ENCODE measurements around the gene BFSP1. TPM values are rescaled to one million over a fixed set of nuclear protein-coding genes. Genes with fewer than 3 reads are reported as not detected.

The BFSP1 gene
- total and polyA plus RNA-seq, 2 experiments from 2014 or later = 2.7 to 4.9 TPM

DNA sequence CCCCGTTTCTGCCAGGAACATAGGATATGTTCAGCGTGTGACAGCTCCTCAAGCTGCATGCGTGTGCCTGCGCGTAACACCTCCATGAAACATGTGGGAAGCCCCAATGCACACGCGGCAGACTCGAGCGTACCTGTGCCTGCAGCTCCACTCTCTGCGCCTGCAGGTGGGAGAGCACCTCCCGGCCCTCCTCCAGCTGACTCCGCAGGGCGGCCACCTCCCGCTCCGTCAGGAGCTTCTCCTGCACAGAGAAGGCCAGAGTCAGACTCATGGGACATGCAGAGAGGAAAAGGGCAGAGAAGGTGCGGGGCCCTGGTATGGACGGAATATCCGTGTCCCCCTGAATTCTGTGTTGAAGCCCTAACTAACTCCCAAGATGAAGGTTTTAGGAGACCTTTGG is 22.4 kb downstream of the BFSP1 start:
- ATAC-seq = no peak
- Mint-ChIP-seq H3K27me3 (ENCODE audit: insufficient read depth, low read depth, poor library complexity) (peaks cover 15% of the 10 kb centered on the region), H3K4me1 (peaks cover 8% of the 10 kb centered on the region), H3K27ac (no peak overlapping the region), H3K4me3 (no peak overlapping the region), H3K36me3 (ENCODE audit: low read depth) (no peaks in the 10 kb centered on the region), H3K9me3 (no peaks in the 10 kb centered on the region)
- TF ChIP-seq ZNF331 (CRISPR knock-in tag; IDR thresholded peaks at IDR 0.05; ENCODE audit: low read depth) (no peak), CREB1 (CRISPR knock-in tag; IDR thresholded peaks at IDR 0.05; ENCODE audit: low read depth) (no peak), POLR2AphosphoS5 (IDR thresholded peaks at IDR 0.05; ENCODE audit: low read depth) (no peak), NANOG (IDR thresholded peaks at IDR 0.05; ENCODE audit: borderline replicate concordance) (no peak), EZH2 (IDR thresholded peaks at IDR 0.05; ENCODE audit: low read depth, unreplicated experiment) (no peak)
- TF ChIP-seq, protein P1, sequence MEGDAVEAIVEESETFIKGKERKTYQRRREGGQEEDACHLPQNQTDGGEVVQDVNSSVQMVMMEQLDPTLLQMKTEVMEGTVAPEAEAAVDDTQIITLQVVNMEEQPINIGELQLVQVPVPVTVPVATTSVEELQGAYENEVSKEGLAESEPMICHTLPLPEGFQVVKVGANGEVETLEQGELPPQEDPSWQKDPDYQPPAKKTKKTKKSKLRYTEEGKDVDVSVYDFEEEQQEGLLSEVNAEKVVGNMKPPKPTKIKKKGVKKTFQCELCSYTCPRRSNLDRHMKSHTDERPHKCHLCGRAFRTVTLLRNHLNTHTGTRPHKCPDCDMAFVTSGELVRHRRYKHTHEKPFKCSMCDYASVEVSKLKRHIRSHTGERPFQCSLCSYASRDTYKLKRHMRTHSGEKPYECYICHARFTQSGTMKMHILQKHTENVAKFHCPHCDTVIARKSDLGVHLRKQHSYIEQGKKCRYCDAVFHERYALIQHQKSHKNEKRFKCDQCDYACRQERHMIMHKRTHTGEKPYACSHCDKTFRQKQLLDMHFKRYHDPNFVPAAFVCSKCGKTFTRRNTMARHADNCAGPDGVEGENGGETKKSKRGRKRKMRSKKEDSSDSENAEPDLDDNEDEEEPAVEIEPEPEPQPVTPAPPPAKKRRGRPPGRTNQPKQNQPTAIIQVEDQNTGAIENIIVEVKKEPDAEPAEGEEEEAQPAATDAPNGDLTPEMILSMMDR (conservative IDR thresholded peaks at IDR 0.05; ENCODE audit: low read depth in 2 of 2) = no peak
- Histone ChIP-seq H3K27me3 (ENCODE audit: insufficient read depth) (0 out of 2 replicates have a peak, but pooled peaks cover 4% of the 10 kb centered on the region), H3K4me1 (ENCODE audit: insufficient read depth) (no peaks in the 10 kb centered on the region), H3K36me3 (ENCODE audit: insufficient read depth) (no peaks in the 10 kb centered on the region), H3K4me2 (no peak overlapping the region), H3K4me3 (no peak overlapping the region), H4K20me1 (replicated peaks; ENCODE audit: insufficient read depth) (no peaks in the 10 kb centered on the region), H3F3A (replicated peaks; ENCODE audit: low read depth) (no peaks in the 10 kb centered on the region), H3K79me2 (replicated peaks; ENCODE audit: insufficient read depth) (no peaks in the 10 kb centered on the region), H2AFZ (no peak overlapping the region), H3K27ac (ENCODE audit: low read depth) (no peak overlapping the region), H3K9me2 (ENCODE audit: insufficient read depth) (no peaks in the 10 kb centered on the region)
- no peak for DNase-seq (ENCODE audit: low spot score)

DNA sequence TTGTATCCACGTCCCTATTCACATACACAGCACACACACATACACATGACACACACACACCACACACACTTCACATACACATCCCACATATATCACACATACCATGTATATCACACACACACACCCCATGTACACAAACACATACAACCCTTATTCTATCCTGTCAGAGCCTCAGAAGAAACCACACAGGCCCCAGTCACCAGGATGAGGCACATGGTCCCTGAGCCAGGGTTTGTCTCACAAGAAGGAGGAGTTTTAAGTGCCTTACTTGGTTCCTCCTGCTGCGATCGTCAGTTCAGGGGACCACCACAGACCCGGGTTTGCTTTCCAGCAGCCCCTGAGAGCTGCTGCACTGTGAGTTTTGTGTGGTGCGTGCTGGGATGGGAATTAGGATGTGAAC is 23.6 kb downstream of the BFSP1 start:
- no peaks in the 10 kb centered on the region for H3K36me3 Mint-ChIP-seq (ENCODE audit: low read depth)
- H3K4me3 ChIP-seq = no peak overlapping the region
- no peaks in the 10 kb centered on the region for H3K4me1 ChIP-seq (ENCODE audit: insufficient read depth)
- no peaks in the 10 kb centered on the region for H3K79me2 ChIP-seq (replicated peaks; ENCODE audit: insufficient read depth)
- no peak overlapping the region for H3K4me2 ChIP-seq
- H3K27ac ChIP-seq (ENCODE audit: low read depth) = no peak overlapping the region
- peaks cover 17% of the 10 kb centered on the region for H3K27me3 Mint-ChIP-seq (ENCODE audit: insufficient read depth, low read depth, poor library complexity)
- ATAC-seq = no peak
- H3K9me2 ChIP-seq (ENCODE audit: insufficient read depth) = no peaks in the 10 kb centered on the region
- DNase-seq (ENCODE audit: low spot score) = no peak
- no peaks in the 10 kb centered on the region for H3F3A ChIP-seq (replicated peaks; ENCODE audit: low read depth)
- no peaks in the 10 kb centered on the region for H4K20me1 ChIP-seq (replicated peaks; ENCODE audit: insufficient read depth)
- H3K4me3 Mint-ChIP-seq = no peak overlapping the region
- H3K9me3 Mint-ChIP-seq = no peaks in the 10 kb centered on the region
- no peak overlapping the region for H3K27ac Mint-ChIP-seq
- 0 out of 2 replicates have a peak, but pooled peaks cover 4% of the 10 kb centered on the region for H3K27me3 ChIP-seq (ENCODE audit: insufficient read depth)
- H3K4me1 Mint-ChIP-seq = peaks cover 8% of the 10 kb centered on the region
- no peaks in the 10 kb centered on the region for H3K36me3 ChIP-seq (ENCODE audit: insufficient read depth)
- no peak overlapping the region for H2AFZ ChIP-seq
- no peak for TF ChIP-seq CREB1 (CRISPR knock-in tag; IDR thresholded peaks at IDR 0.05; ENCODE audit: low read depth)
- TF ChIP-seq JUNB (IDR thresholded peaks at IDR 0.05; ENCODE audit: unreplicated experiment) = no peak
- no peak for TF ChIP-seq NANOG (IDR thresholded peaks at IDR 0.05; ENCODE audit: borderline replicate concordance)
- TF ChIP-seq EZH2 (IDR thresholded peaks at IDR 0.05; ENCODE audit: low read depth, unreplicated experiment) = no peak
- TF ChIP-seq ZNF114 (CRISPR knock-in tag; IDR thresholded peaks at IDR 0.05) = no peak
- TF ChIP-seq, protein P2, sequence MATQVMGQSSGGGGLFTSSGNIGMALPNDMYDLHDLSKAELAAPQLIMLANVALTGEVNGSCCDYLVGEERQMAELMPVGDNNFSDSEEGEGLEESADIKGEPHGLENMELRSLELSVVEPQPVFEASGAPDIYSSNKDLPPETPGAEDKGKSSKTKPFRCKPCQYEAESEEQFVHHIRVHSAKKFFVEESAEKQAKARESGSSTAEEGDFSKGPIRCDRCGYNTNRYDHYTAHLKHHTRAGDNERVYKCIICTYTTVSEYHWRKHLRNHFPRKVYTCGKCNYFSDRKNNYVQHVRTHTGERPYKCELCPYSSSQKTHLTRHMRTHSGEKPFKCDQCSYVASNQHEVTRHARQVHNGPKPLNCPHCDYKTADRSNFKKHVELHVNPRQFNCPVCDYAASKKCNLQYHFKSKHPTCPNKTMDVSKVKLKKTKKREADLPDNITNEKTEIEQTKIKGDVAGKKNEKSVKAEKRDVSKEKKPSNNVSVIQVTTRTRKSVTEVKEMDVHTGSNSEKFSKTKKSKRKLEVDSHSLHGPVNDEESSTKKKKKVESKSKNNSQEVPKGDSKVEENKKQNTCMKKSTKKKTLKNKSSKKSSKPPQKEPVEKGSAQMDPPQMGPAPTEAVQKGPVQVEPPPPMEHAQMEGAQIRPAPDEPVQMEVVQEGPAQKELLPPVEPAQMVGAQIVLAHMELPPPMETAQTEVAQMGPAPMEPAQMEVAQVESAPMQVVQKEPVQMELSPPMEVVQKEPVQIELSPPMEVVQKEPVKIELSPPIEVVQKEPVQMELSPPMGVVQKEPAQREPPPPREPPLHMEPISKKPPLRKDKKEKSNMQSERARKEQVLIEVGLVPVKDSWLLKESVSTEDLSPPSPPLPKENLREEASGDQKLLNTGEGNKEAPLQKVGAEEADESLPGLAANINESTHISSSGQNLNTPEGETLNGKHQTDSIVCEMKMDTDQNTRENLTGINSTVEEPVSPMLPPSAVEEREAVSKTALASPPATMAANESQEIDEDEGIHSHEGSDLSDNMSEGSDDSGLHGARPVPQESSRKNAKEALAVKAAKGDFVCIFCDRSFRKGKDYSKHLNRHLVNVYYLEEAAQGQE (IDR thresholded peaks at IDR 0.05; ENCODE audit: unreplicated experiment) = no peak
- TF ChIP-seq POLR2AphosphoS5 (IDR thresholded peaks at IDR 0.05; ENCODE audit: low read depth) = no peak
- TF ChIP-seq, protein P1 (conservative IDR thresholded peaks at IDR 0.05; ENCODE audit: low read depth in 2 of 2) = no peak
- TF ChIP-seq ZNF331 (CRISPR knock-in tag; IDR thresholded peaks at IDR 0.05; ENCODE audit: low read depth) = no peak
- TF ChIP-seq, protein P3, sequence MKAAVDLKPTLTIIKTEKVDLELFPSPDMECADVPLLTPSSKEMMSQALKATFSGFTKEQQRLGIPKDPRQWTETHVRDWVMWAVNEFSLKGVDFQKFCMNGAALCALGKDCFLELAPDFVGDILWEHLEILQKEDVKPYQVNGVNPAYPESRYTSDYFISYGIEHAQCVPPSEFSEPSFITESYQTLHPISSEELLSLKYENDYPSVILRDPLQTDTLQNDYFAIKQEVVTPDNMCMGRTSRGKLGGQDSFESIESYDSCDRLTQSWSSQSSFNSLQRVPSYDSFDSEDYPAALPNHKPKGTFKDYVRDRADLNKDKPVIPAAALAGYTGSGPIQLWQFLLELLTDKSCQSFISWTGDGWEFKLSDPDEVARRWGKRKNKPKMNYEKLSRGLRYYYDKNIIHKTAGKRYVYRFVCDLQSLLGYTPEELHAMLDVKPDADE (IDR thresholded peaks at IDR 0.05) = no peak
- no peak for TF ChIP-seq EZH2phosphoT487 (IDR thresholded peaks at IDR 0.05; ENCODE audit: unreplicated experiment)
